K562 (cell line): ENCODE measurements around the gene CARD11. TPM values are rescaled to one million over a fixed set of nuclear protein-coding genes. Genes with fewer than 3 reads are reported as not detected.

ENCODE experiments used
- ATAC-seq: fragments of 200-7000 bp; cut with Tn5 transposase; 3 replicates; pipeline ENCODE4 v1.9.1; 2020; ENCODE audit warnings: moderate library complexity
- BruUV-seq: library from RNA; stranded (reverse); fragments of 400-500 nt; replicated peaks from 2 replicates; lab custom pipeline; 2021; lab: Mats Ljungman, UMichigan
- CTCF ChIA-PET: fragments of 300-600 bp; formaldehyde crosslinking; extraction: SDS; loops from one replicate; lab custom pipeline; 2021; ENCODE audit warnings: low intra/inter-chr PET ratio; lab: Yijun Ruan, JAX
- POLR2A ChIA-PET: fragments of 300-600, 350-650 bp; sonication (Branson Sonifier 250); formaldehyde crosslinking; extraction: SDS; loops from one replicate; lab custom pipeline; 2021; ENCODE audit warnings: antibody characterized with exemption, inconsistent platforms; lab: Yijun Ruan, JAX
- DNase-seq, 4 experiments: peaks; one replicate each; pipeline versions ENCODE4 v3.0.0 to v3.0.0-alpha.2; 2011 to 2018; ENCODE audit warnings: low spot score in 3 of 4, mixed read lengths in 3 of 4; ENCODE audit errors: extremely low read depth in 1 of 4
- FAIRE-seq: peaks from 2 replicates; lab custom pipeline; 2011; peaks lifted over from hg19 to GRCh38; lab: Jason Lieb, UNC
- H2AFZ ChIP-seq: 2 replicates; pipeline ENCODE4 v1.6.0; 2011; ENCODE audit warnings: low read depth, low read length, control low read depth, inconsistent platforms
- H3K27ac ChIP-seq: fragments of 200-600 bp; 3 replicates; pipeline ENCODE4 v1.8.0; 2011; ENCODE audit warnings: low read depth, mild to moderate bottlenecking, control low read depth, inconsistent platforms, low read length, moderate library complexity, mixed read lengths; ENCODE audit errors: extremely low read depth
- H3K27me3 ChIP-seq, 2 experiments: fragments of 300-600 bp in 1 of 2; 2 replicates in 1 of 2; 3 replicates in 1 of 2; pipeline versions ENCODE4 v1.6.0 to v1.8.0; 2011; ENCODE audit warnings: inconsistent platforms in 2 of 2, low read length in 2 of 2, mild to moderate bottlenecking in 1 of 2, mixed read lengths in 1 of 2, moderate library complexity in 1 of 2; ENCODE audit not compliant: control insufficient read depth in 2 of 2, insufficient read depth in 2 of 2
- H3K36me3 ChIP-seq: fragments of 300-600 bp; 3 replicates; pipeline ENCODE4 v1.8.0; 2011; ENCODE audit warnings: mild to moderate bottlenecking, low read length, inconsistent platforms; ENCODE audit not compliant: control insufficient read depth, insufficient read depth
- H3K4me1 ChIP-seq, 2 experiments: fragments of 200-600 bp in 1 of 2; replicated peaks in 1 of 2; 2 replicates in 1 of 2; 3 replicates in 1 of 2; pipeline versions ENCODE4 v1.5.1 to v1.8.0; 2011; ENCODE audit warnings: inconsistent platforms in 2 of 2, low read length in 2 of 2, mild to moderate bottlenecking in 1 of 2, mixed read lengths in 1 of 2, moderate library complexity in 1 of 2; ENCODE audit not compliant: control insufficient read depth in 2 of 2, insufficient read depth in 2 of 2
- H3K4me2 ChIP-seq: 2 replicates; pipeline ENCODE4 v1.6.1; 2011; ENCODE audit warnings: low read length, control low read depth, inconsistent platforms, mixed read lengths; ENCODE audit not compliant: insufficient read depth
- H3K4me3 ChIP-seq: fragments of 200-600 bp; sonication (generic), shearing (Covaris generic); 2 replicates; pipeline ENCODE4 v1.5.1; 2016; ENCODE audit warnings: control low read depth, inconsistent platforms
- H3K79me2 ChIP-seq: fragments of 200-600 bp; 3 replicates; pipeline ENCODE4 v1.8.0; 2011; ENCODE audit warnings: low read length, inconsistent platforms; ENCODE audit not compliant: control insufficient read depth, insufficient read depth
- H3K9ac ChIP-seq, 2 experiments: 2 replicates each; pipeline versions ENCODE4 v1.6.0 to v1.6.1; 2011; ENCODE audit warnings: low read depth in 2 of 2, low read length in 2 of 2, control low read depth in 1 of 2, inconsistent platforms in 1 of 2, mild to moderate bottlenecking in 1 of 2, mixed read lengths in 1 of 2; ENCODE audit not compliant: insufficient read depth in 1 of 2
- H3K9me1 ChIP-seq: one replicate; pipeline ENCODE4 v1.6.0; 2011; ENCODE audit warnings: inconsistent platforms, mild to moderate bottlenecking, low read length, moderate library complexity; ENCODE audit not compliant: control insufficient read depth, insufficient read depth
- H3K9me3 ChIP-seq: replicated peaks from 2 replicates; pipeline ENCODE4 v1.5.1; 2011; ENCODE audit warnings: low read depth, low read length, inconsistent platforms; ENCODE audit not compliant: control insufficient read depth, insufficient read depth
- H4K20me1 ChIP-seq: replicated peaks from 2 replicates; pipeline ENCODE4 v1.6.1; 2011; ENCODE audit warnings: low read length, inconsistent platforms, mixed read lengths; ENCODE audit not compliant: control insufficient read depth, insufficient read depth
- AFF4 ChIP-seq: sonication (generic); formaldehyde crosslinking; IDR thresholded peaks from 2 replicates; pipeline ENCODE4 v1.8.0; 2023; ENCODE audit warnings: mild to moderate bottlenecking, missing genetic modification reagents
- CTCF ChIP-seq, 3 experiments: IDR thresholded peaks in 2 of 3; conservative IDR thresholded peaks in 1 of 3; 2 replicates each; pipeline ENCODE4 v1.5.1; 2011 to 2012; ENCODE audit warnings: low read length in 3 of 3, mild to moderate bottlenecking in 3 of 3, control low read depth in 2 of 3, improper control_type of control experiment in 1 of 3, inconsistent platforms in 1 of 3, low read depth in 1 of 3, mixed read lengths in 1 of 3, moderate library complexity in 1 of 3; ENCODE audit not compliant: insufficient read depth in 2 of 3
- LARP7 ChIP-seq: fragments of 450-650 bp; IDR thresholded peaks from 2 replicates; pipeline ENCODE4 v1.6.1; 2016
- PHF21A ChIP-seq: fragments of 450-650 bp; IDR thresholded peaks from 2 replicates; pipeline ENCODE4 v1.6.1; 2017; ENCODE audit warnings: low read depth, borderline replicate concordance
- PML ChIP-seq: IDR thresholded peaks from 2 replicates; pipeline ENCODE4 v1.6.1; 2012; ENCODE audit warnings: low read length, inconsistent platforms
- PTRF ChIP-seq: fragments of 450-650 bp; IDR thresholded peaks from 2 replicates; pipeline ENCODE4 v1.6.1; 2016; ENCODE audit warnings: mild to moderate bottlenecking, missing genetic modification characterization, missing compliant biosample characterization
- ZNF282 ChIP-seq: sonication (generic); formaldehyde crosslinking; IDR thresholded peaks from 2 replicates; pipeline ENCODE4 v1.8.1; 2023; ENCODE audit warnings: missing genetic modification reagents
- WGBS: fragments of 100-300 bp; shearing (Covaris generic); methylation state at CpG from one replicate; pipeline ENCODE4 v1.1.6; 2016; ENCODE audit warnings: low coverage, mixed read lengths; ENCODE audit not compliant: insufficient coverage; ENCODE audit errors: missing lambda C conversion rate; 5-methylcytosine and 5-hydroxymethylcytosine counted together
- in situ Hi-C: fragments of 300-500 bp; cut with MboI; formaldehyde crosslinking; loops from 4 replicates; pipeline ENCODE4 v1.15.0; 2018; ENCODE audit warnings: inconsistent platforms, mixed read lengths
- intact Hi-C: fragments of 100-400 bp; cut with micrococcal nuclease; formaldehyde crosslinking; loops from 2 replicates; pipeline ENCODE4 v1.14.2; 2022
- polyA plus RNA-seq, 8 experiments: library from polyadenylated mRNA; depleted of rRNA in 4 of 8; stranded (reverse) in 5 of 8; unstranded in 3 of 8; fragments of >200 nt; fragmentation: Nextera tagmentation in 2 of 8; fragmentation: Illumina TruSeq in 1 of 8; extraction: Ambion mirVana in 2 of 8; extraction: Trizol in 1 of 8; gene quantifications; 2 replicates each; pipeline versions ENCODE4 v1.2.1 to v1.2.3, GENCODE V29; 2011 to 2014; ENCODE audit warnings: inconsistent platforms in 1 of 8, missing spikeins in 1 of 8
- total RNA-seq, 7 experiments: library from RNA; depleted of rRNA in 6 of 7; stranded (reverse); fragments of >200 nt in 6 of 7; fragmentation: Illumina TruSeq in 2 of 7; extraction: Trizol in 2 of 7; gene quantifications; 2 replicates each; pipeline versions ENCODE4 v1.2.1 to v1.2.3, GENCODE V29; 2011 to 2021; ENCODE audit warnings: low replicate concordance in 1 of 7
- TF ChIP-seq, protein P1 (sequence below): IDR thresholded peaks from 2 replicates; pipeline ENCODE4 v1.6.1; 2011; ENCODE audit warnings: borderline replicate concordance, low read depth, mild to moderate bottlenecking, moderate library complexity, low read length; ENCODE audit not compliant: insufficient read depth, poor library complexity, severe bottlenecking

The CARD11 gene
- total and polyA plus RNA-seq, 9 of the 15 experiments (the other 6 are each of a cell fraction or from before 2014, with no cell fraction given): 0.07 to 12.8 (median 5.7) TPM

- TF ChIP-seq PML (no peak), LARP7 (no peak), ZNF282 (CRISPR knock-in tag) (no peak), AFF4 (CRISPR knock-in tag) (no peak), PTRF (tag) (no peak), PHF21A (no peak)
These were observed 48.0 kb upstream of the CARD11 start (continued) for GRCh38 chr7:3091631-3092030.

DNA sequence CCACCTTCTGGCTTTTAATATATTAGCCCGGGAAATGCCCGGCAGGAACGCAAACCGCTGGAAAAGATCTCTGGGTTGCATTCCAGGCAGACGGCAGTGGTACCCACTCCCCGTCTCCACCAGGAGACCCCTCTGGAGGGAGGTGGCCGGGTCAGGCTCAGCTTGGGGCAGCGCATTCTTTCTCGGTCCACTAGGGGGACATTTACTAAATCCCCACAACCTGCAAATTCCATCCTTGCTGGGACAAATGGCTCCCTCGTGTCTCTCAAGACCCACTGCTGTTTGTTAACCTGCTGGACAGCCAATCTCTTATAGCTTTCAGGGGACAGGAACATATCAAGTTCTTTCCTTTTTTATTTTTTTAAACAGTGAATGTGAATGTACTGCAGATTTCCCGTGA, 45.8 kb upstream of the CARD11 start:
- Histone ChIP-seq H3K27ac (no peak overlapping the region), H3K4me2 (no peak overlapping the region), H3K4me3 (no peak overlapping the region), H3K9ac (no peak overlapping the region), H3K36me3 (no peaks in the 10 kb centered on the region), H3K9me3 (no peaks in the 10 kb centered on the region), H3K79me2 (no peaks in the 10 kb centered on the region), H3K9me1 (no peaks in the 10 kb centered on the region), H3K4me1 (no peaks in the 10 kb centered on the region), H3K27me3 (peaks cover 25 to 52% of the 10 kb centered on the region in 2 experiments), H2AFZ (no peak overlapping the region), H4K20me1 (no peaks in the 10 kb centered on the region; the same call in 1 of the 2 replicates)
- in situ Hi-C loops: no loop called here
- ChIA-PET POLR2A (interaction anchor here (0.5 kb wide), 1 partner anchor 12 kb away, joined by 3 read pairs; no protein-coding TSS in a partner anchor), CTCF (no interaction called here)
- no TSS peak for BruUV-seq
- peak; percentile 80 for FAIRE-seq
- WGBS: 6% methylated on average over 9 of the region's 11 CpGs
- DNase-seq: peak; percentile 20 to 50 (median 48)
- peak; percentile 84 for ATAC-seq
- intact Hi-C loops: no loop called here
- TF ChIP-seq, protein P1, sequence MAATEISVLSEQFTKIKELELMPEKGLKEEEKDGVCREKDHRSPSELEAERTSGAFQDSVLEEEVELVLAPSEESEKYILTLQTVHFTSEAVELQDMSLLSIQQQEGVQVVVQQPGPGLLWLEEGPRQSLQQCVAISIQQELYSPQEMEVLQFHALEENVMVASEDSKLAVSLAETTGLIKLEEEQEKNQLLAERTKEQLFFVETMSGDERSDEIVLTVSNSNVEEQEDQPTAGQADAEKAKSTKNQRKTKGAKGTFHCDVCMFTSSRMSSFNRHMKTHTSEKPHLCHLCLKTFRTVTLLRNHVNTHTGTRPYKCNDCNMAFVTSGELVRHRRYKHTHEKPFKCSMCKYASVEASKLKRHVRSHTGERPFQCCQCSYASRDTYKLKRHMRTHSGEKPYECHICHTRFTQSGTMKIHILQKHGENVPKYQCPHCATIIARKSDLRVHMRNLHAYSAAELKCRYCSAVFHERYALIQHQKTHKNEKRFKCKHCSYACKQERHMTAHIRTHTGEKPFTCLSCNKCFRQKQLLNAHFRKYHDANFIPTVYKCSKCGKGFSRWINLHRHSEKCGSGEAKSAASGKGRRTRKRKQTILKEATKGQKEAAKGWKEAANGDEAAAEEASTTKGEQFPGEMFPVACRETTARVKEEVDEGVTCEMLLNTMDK: peak; percentile 42
- TF ChIP-seq CTCF (IDR thresholded peaks at IDR 0.05 in 2 of 3, conservative IDR thresholded peaks at IDR 0.05 in 1 of 3; ENCODE audit: insufficient read depth in 2 of 3, low read depth in 1 of 3, low read length in 3 of 3): peak; percentile 49 to 65 (median 50); a peak in 5 of 6 replicates
